NCI-H2107 (cell line): ENCODE measurements around the gene FANCL.
"Not testable (repeated sequence)": the region's sequence is repeated elsewhere in the genome, so short reads cannot be mapped to it uniquely, and the experiment has no call there.

ENCODE experiments used
- DNase-seq: peaks from one replicate; lab custom pipeline; 2025; lab: John Stamatoyannopoulos, UW

Gene FANCL

DNA sequence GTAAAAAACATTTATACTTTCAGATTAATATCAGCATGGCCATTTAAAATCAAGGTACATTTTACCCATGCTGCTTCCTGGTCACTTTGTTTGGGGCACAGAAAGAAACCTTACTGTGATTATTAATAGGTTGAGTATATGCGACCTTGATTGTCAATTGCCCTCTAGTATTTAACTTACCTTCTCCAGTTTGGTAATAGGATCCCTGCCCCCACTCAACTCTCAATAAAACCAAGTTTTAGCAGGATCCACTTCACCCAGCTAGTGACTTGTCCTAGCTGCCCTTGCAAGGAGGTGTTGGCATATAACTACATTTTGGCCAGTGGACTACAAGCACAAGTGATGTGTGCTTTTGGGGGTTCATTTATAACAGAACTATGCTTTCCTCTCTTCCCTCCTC is 34.3 kb downstream of the FANCL start:
- no peak for DNase-seq

DNA sequence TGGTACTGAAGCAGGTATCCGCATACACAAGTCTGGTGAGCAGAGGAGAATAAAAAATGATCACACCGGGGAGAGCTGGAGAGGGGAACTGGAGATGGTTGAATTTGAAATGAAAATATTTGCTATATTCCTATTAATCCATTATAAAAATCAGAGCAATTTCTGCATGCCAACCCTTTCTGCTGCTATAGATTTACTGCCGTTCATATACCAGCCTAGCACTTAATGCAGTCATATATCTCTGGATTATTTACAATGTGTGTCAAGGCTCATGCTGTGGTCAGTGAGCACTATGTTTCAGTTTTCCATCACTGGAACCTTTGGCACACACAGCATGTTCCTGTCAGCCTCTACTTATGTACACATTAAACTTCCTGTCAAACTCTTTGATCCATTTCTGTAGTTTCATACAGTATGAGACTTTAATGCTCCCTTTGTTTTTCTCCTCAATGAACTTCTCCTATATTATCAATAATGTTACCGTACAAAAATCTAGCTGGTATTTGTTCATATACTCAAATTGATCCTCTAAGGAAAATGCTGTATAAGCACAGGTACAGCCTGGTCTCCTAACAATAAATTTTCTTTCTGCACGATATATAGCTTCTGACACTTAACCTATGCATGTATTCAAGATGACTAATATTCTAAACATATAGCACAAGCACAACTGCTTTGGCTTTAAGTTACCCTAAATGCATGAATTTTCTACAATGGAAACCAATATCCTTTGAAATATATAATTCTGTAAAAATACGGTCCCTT is 36.7 kb downstream of the FANCL start:
- DNase-seq: no peak

DNA sequence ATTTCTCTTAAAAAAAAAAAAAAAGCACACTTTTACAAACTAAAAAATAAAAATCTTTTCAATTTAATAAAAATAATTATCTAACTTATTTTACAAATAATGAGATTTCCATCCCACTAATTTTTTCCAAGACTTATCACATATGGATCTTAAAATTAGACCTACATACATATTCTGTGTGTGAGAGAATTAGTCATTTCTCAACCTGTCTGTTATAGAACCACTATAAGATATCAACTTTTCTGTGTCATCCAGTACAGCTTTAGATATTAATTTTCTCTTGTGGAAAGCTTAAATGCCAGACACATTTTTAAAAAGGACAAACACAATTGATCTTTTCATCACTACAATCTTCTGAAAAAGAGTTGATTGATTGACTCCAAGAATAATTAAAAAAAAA is 38.1 kb downstream of the FANCL start:
- DNase-seq: no peak

DNA sequence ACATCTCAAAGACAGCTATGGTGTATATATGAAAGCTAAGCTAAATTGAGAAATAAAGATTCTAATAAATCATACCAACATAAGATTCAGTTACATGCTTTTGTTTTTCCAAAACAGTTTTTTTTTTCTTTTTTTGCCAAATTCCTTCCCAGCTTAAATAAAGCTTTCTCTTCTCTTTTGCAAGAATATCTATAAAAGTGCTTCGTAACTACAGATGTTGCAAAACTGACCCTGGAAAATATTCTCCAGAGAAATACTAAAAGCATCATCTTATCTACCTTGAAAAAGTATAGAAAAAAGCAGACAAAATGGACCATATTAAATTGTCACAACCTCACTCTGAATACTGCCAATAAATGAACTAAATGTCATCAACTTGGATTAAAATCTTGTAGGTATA is 38.7 kb downstream of the FANCL start:
- no peak for DNase-seq

DNA sequence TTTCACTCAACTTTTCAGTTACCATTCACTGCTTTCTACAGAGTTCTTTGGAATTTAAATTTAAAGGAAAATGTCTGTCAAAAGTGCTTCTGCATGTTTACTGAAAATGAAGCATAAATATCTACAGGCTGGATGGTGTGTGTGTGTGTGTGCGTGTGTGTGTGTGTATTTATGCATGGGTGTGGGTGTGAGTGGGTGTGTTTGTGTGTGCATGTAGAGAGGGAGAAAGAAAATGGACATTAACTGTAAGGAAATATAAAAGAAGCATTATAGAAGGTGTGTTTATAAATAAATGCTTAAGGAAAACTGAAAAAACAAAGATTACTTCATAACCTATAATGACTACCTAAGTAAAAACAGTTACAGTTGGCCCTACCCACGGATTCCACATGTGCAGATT is 43.2 kb downstream of the FANCL start:
- no peak for DNase-seq

DNA sequence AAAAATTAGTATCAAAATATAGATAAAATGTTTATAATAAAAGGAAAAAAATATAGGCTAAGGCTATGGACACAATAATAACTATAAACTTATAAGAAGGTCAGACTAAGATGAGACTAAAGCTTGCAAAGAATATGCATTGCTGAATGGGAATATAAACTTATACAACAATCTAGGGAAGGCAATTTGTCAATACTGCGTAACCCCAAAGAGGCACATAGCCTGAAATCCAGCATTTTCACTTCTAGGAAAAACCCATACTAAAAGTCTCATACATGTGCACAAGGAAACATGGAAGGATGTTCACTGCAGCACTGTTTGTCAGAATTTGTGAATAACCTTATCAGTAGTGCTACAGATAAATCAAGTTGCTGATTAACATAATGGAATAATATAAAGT is 45.5 kb downstream of the FANCL start:
- no peak for DNase-seq

DNA sequence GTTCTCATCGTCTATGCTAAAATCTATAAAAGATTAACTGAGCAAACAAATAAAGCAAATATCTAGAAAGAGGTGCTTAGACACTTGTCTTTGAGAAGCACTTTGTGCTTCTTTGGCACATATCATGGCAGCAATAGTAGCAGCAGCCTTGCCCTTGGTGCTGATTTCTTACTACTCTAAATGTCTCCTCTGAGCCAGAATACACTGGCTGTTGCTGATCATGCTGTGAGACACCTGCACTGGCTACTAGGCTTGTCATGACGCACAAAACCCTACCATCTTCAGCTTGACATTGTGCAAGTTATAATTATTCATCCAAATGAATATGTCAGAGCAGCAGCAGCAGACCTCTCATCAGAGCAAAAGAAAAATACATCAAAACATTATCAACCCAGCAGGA is 46.7 kb downstream of the FANCL start:
- DNase-seq: no peak

DNA sequence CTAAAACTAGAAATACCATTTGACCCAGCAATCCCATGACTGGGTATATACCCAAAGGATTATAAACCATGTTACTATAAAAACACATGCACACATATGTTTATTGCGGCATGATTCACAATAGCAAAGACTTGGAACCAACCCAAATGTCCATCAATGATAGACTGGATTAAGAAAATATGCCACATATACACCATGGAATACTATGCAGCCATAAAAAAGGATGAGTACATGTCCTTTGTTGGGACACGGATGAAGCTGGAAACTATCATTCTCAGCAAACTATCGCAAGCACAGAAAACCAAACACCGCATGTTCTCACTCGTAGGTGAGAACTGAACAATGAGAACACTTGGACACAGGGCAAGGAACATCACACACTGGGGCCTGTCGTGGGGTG is 54.1 kb downstream of the FANCL start:
- not testable (repeated sequence) for DNase-seq

DNA sequence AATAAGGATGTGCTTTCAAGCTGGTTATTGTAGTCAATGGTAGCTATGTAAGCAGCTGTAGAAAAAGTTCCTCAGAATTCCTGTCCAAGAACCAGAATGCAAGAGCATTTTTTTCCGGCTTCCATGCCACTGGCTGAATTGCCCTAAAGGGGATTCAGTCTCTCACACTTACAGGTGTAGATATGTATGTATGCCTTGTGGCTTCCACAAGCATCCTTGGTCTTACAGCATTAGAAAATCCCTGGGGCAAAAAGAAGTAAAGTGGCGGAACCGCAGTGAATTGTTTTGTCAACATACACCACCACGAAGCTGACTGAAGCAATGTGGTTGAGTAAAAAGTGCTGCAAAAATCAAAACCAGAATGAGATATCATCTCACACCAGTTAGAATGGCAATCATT is 54.6 kb downstream of the FANCL start:
- no peak for DNase-seq

DNA sequence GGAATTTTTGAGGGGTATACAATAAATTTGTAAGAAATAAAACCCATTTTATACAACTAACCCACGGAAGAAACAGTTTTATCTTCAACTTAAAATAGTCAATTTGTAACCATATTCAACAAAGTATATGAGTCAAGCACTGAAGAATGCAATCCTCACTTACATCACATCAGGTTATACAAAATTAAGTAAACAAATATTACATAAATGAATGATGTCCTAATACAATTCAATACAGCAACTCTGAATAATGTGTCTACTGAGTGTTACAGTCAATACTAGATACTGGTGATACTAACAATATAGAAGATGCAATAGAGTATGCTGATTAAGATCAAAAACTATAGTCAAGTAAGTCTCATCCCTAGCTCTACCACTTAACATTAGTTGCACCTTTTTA is 58.6 kb downstream of the FANCL start:
- DNase-seq: no peak

DNA sequence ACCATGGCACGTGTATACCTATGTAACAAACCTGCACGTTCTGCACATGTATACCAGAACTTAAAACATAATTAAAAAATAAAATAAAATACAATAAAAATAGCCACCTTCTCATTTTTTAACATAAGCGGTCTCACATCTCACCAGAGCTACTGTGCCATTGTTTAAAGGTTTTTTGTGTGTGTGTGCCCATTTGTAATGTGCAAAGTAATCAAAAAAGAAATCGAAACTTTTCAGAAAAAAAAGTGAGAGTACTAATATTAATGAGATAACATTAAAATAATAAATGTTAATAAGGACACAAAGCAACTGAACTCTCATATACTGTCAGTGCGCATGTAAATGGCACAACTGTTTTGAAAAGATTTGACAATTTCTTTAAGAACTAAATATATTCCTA is 60.5 kb downstream of the FANCL start:
- no peak for DNase-seq

DNA sequence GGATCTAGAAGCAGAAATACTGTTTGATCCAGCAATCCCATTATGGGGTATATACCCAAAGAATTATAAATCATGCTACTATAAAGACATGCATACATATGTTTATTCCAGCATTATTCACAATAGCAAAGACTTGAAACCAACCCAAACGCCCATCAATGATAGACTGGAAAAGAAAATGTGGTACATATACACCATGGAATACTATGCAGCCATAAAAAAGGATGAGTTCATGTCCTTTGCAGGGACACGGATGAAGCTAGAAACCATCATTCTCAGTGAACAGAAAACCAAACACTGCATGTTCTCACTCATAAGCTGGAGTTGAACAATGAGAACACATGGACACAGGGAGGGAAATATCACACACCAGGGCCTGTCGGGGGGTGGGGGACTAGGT is 61.0 kb downstream of the FANCL start:
- DNase-seq: not testable (repeated sequence)

DNA sequence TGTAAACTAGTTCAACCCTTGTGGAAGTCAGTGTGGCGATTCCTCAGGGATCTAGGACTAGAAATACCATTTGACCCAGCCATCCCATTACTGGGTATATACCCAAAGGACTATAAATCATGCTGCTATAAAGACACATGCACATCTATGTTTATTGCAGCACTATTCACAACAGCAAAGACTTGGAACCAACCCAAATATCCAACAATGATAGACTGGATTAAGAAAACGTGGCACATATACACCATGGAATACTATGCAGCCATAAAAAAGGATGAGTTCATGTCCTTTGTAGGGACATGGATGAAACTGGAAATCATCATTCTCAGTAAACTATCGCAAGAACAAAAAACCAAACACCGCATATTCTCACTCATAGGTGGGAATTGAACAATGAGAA is 63.9 kb downstream of the FANCL start:
- not testable (repeated sequence) for DNase-seq

DNA sequence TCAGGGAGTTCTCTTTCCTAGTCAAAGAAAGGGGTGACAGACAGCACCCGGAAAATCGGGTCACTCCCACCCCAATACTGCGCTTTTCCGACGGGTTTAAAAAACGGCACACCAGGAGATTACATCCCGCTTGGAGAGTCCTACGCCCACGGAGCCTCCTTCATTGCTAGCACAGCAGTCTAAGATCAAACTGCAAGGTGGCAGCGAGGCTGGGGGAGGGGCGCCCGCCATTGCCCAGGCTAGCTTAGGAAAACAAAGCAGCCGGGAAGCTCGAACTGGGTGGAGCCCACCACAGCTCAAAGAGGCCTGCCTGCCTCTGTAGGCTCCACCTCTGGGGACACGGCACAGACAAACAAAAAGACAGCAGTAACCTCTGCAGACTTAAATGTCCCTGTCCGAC is 69.3 kb downstream of the FANCL start:
- DNase-seq: not testable (repeated sequence)

DNA sequence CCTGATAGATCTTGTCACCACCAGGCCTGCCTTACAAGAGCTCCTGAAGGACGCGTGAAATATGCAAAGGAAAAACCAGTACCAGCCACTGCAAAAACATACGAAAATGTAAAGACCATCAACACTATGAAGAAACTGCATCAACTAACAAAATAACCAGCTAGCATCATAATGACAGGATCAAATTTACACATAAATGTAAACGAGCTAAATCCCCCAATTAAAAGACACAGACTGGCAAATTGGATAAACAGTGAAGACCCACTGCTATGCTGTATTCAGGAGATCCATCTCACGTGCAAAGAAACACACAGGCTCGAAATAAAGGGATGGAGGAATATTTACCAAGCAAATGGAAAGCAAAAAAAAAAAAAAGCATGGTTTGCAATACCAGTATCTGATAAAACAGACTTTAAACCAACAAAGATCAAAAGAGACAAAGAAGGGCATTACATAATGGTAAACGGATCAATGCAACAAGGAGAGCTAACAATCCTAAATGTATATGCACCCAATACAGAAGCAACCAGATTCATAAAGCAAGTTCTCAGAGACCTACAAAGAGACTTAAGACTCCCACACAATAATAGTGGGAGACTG is 70.7 kb downstream of the FANCL start:
- DNase-seq: not testable (repeated sequence)

DNA sequence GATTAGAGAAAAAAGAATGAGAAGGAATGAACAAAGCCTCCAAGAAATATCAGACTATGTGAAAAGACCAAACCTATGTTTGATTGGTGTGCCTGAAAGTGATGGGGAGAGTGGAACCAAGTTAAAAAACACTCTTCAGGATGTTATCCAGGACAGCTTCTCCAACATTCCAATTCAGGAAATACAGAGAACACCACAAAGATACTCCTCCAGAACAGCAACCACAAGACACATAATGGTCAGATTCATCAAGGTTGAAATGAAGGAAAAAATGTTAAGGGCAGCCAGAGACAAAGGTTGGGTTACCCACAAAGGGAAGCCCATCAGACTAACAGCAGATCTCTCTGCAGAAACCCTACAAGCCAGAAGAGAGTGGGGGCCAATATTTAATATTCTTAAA is 71.3 kb downstream of the FANCL start:
- DNase-seq: not testable (repeated sequence)

DNA sequence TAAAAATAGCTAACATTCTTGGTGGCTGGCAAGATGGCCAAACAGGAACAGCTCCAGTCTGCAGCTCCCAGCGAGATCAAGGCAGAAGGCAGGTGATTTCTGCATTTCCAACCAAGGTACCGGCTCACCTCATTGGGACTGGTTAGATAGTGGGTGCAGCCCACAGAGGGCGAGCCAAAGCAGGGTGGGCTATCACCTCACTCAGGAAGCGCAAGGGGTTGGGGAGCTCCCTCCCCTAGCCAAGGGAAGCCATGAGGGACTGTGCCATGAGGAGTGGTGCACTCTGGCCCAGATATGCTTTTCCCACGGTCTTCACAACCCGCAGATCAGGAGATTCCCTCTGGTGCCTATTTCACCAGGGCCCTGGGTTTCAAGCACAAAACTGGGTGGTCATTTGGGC is 73.0 kb downstream of the FANCL start:
- DNase-seq: not testable (repeated sequence)

DNA sequence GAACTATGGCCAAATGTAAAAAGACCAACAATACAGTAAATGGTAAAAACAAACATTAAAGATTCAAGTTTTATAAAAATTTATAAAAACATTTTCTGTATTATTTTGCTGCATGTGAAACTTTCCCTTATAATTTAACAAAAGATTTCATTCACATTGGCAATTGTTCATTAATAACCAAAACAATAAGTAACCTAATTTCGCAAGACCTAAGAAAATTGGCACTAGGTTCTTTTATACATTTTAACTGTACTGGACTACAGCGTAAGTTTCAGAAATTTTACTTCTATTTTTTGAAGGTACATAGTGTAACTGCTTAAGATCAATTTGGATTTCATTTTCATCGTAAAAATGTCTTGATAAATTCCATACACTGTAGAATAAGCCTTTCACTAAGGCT is 77.2 kb downstream of the FANCL start:
- no peak for DNase-seq

DNA sequence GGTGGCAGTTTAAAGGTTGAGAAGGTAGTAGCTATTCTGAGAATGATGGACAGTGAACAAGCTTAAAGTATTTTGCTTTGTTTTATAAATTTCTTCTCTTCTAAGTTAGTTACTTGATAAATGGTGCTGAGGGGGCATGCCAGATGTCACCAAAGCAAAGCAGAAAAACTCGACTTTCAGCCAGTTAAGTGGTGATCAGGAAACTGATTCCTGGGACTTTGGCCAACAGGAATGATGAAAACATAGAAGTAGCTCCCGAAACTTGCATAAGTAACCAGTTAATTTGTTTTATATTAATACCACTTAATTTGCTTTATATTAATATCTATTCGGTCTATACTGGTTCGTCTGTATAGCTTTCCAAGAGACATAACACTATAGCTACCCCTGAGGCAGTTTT is 82.6 kb downstream of the FANCL start:
- no peak for DNase-seq

DNA sequence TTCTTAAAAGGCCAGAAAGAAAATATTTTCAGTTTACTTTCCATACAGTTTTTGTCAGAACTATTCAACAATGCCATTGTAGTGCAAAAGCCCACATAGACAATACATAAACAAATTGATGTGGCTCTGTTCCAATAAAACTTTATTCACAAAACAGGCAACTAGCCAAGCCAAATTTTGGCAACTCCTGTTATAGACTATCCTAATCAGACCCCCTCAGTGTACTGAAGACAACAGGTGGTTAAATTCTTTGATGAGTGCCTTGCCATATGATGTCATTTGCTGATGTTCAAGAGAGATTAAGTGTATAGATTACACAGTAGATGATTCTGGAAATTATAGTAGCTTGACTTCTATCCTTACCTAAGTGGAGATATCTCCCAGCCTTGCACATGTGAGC is 83.4 kb downstream of the FANCL start:
- DNase-seq: no peak

DNA sequence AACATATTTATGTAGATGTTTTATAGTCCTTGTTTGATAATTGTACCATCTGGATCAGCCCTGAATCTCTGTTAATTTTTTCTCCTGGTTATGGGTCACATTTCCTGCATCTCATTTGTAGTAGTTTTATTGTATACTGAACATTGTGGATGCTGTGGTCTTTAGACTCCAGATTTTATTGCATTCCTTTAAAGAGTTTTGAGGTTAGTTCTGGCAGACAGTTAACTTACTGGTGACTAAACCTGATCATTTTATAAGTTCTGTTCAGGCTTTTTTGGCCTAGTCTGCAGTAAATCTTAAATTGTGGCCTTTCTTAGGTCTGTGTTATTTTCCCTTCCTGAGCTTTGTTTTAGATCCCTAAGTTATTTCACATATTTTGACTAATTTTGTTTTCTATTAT is 84.3 kb downstream of the FANCL start:
- DNase-seq: no peak

DNA sequence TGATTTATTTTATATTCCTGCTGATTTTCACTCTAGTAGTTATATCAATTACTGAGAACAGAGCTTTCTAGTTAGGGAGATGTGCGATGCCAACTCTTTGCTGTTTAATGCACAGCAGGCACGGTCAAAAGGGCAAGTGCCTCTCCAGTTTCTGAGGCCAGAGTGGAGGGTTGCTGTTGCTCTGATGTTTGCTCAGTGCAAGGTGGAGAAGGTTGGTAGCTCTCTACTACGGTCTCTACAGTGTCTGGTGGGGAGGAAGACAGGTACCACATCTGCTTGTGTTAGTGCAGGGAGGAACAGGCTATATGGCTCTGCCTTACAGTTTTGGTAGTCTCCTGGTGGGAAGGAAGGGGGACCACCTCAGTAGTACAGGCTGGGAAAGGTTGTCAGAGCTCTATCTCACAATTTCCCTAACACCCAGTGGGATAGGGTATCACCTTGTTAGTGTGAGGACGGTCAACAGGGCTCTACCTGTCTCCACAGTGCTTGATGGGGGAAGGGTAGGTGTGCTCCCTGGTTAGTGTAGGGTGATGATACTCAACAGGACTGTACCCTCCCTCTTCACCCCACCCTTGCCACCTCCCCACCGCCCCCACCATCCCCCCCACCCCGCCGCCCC is 85.9 kb downstream of the FANCL start:
- no peak for DNase-seq

DNA sequence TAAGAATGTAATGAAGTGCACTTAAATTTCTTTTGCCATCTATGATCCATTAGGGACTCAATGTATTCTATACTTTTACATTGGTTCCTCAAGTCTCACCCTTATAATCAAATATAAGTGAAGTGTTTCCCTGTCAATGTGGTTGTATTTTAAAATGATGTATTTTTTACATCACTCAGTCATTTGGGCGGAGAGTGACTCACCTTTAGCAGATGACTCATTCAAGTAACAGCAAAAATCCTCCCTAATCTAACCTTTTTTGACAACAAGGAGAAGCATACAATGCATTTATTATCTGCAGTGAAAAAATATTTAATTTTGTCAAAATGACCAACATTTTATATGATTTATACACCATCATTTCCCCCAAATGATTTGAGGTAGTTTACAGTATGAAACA is 94.4 kb downstream of the FANCL start:
- DNase-seq: no peak

DNA sequence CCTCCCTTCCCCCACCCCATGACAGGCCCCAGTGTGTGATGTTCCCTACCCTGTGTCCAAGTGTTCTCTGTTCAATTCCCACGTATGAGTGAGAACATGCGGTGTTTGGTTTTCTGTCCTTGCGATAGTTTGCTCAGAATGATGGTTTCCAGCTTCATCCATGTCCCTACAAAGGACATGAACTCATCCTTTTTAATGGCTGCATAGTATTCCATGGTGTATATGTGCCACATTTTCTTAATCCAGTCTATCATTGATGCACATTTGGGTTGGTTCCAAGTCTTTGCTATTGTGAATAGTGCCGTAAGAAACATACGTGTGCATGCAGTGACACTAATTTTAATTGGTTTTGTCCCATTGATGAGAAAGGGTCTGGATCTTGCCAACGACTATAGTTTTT is 95.4 kb downstream of the FANCL start:
- not testable (repeated sequence) for DNase-seq
